Psoas muscle (tissue), 8 donors: ENCODE results near the gene PCGF5. TPM values are rescaled to one million over a fixed set of nuclear protein-coding genes. Genes with fewer than 3 reads are reported as not detected.
"Not testable (repeated sequence)": the region's sequence is repeated elsewhere in the genome, so short reads cannot be mapped to it uniquely, and the experiment has no call there.

Experiments
- ATAC-seq, 4 donors: fragments of 200-7000 bp; cut with Tn5 transposase; one replicate each; pipeline ENCODE4 v1.9.1; 2020; ENCODE audit warnings: moderate library complexity in 3 of 4, mild to moderate bottlenecking in 2 of 4
- DNase-seq, 2 donors: peaks; one replicate each; pipeline ENCODE4 v3.0.0-alpha.2; 2020
- H3K27ac ChIP-seq: fragments of 200-600 bp; one replicate; pipeline ENCODE4 v1.8.0; 2022
- H3K27me3 ChIP-seq, 3 donors: fragments of 200-600 bp in 1 of 3; one replicate each; pipeline versions ENCODE4 v1.6.1 to v1.8.0; 2013 to 2022; ENCODE audit warnings: low read length in 2 of 3, mild to moderate bottlenecking in 2 of 3, moderate library complexity in 1 of 3; ENCODE audit not compliant: insufficient read depth in 3 of 3
- H3K36me3 ChIP-seq, 2 donors: fragments of 200-600 bp in 1 of 2; one replicate each; pipeline versions ENCODE4 v1.6.1 to v1.8.0; 2013 to 2022; ENCODE audit warnings: low read depth in 1 of 2, mild to moderate bottlenecking in 1 of 2, moderate library complexity in 1 of 2; ENCODE audit not compliant: insufficient read depth in 1 of 2
- H3K4me1 ChIP-seq: fragments of 200-600 bp; one replicate; pipeline ENCODE4 v1.8.0; 2022
- H3K4me3 ChIP-seq: fragments of 200-600 bp; one replicate; pipeline ENCODE4 v1.8.0; 2022; ENCODE audit warnings: mild to moderate bottlenecking
- H3K9me3 ChIP-seq: fragments of 200-600 bp; one replicate; pipeline ENCODE4 v1.8.0; 2022
- WGBS, 3 donors: extraction: QIAGEN DNeasy Blood & Tissue Kit; methylation state at CpG; one replicate each; pipeline versions ENCODE4 v1.1.6 to v1.1.7; 2013; 5-methylcytosine and 5-hydroxymethylcytosine counted together
- intact Hi-C, 2 donors: fragments of 100-400 bp; cut with DNase I; formaldehyde crosslinking; loops; one replicate each; pipeline versions ENCODE4 v1.11.0 to v1.14.2; 2022
- polyA plus RNA-seq, 3 donors: library from polyadenylated mRNA; stranded (reverse); fragments of 200-250 nt; gene quantifications; one replicate each; pipeline ENCODE4 v1.2.3, GENCODE V29; 2013
- total RNA-seq, 4 donors: library from RNA; stranded (reverse); fragmentation: NEBNext Ultra II Directional in 2 of 4; extraction: Animal tissue kit (Norgen Biotek cat#: 25700) in 2 of 4; gene quantifications; one replicate each; pipeline versions ENCODE4 v1.2.1 to v1.2.4, GENCODE V29; 2021 to 2023
- TF ChIP-seq, protein P1 (sequence below): fragments of 200-600 bp; IDR thresholded peaks from one replicate; pipeline ENCODE4 v1.8.0; 2022; ENCODE audit warnings: antibody characterized with exemption
- donor health status: healthy with polysubstance abuse.
- donor health status: DM: no; HTN: no; CAD: no; lungs with moderate emphysema.
- donor health status: Bipolar disorder and iron deficiency.
- donor health status: healthy.
- donor health status: DM: yes; HTN: yes; CAD: no.
- donor health status: DM: no; HTN: no; CAD: no.
- donor health status: DM: no; HTN: no; CAD: no.
- donor health status: DM: yes; HTN: yes; CAD: no.

The PCGF5 gene
- total and polyA plus RNA-seq, 7 donors: 30.3 to 126 (median 57.7) TPM

DNA sequence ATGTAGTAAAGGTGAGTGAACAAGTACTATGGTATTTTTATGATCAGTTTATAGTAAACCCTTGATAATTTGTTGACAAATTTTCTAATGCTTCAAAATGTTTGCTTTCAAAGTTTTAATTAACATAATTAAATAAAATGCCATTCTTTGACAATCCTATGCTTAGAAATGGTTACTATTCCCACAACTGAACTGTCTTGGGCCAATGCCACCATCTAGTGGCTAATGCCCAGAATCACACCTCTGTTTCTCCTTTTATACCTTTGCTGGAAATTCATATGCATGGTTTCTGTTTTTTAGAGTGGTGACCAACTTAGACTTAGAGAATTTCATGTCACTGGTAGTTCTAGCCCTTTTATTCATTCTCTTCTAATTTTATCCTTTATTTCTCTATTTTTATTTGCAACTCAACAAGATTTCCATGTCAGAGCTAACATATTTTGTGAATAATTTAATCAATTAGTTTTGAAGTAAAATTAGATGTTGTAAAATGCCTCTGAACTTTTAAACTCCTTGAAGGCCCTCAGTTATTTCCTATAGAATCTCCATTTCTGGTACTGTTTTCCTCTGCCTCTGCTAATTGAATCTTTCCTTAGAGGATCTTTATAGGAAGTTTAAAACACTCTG, 31.1 kb downstream of the PCGF5 start:
- Histone ChIP-seq H3K27ac (no peak overlapping the region), H3K9me3 (no peaks in the 10 kb centered on the region), H3K27me3 (no peaks in the 10 kb centered on the region), H3K36me3 (peaks cover 4 to 61% of the 10 kb centered on the region in 2 donors), H3K4me3 (no peak overlapping the region), H3K4me1 (no peaks in the 10 kb centered on the region)
- TF ChIP-seq, protein P1, sequence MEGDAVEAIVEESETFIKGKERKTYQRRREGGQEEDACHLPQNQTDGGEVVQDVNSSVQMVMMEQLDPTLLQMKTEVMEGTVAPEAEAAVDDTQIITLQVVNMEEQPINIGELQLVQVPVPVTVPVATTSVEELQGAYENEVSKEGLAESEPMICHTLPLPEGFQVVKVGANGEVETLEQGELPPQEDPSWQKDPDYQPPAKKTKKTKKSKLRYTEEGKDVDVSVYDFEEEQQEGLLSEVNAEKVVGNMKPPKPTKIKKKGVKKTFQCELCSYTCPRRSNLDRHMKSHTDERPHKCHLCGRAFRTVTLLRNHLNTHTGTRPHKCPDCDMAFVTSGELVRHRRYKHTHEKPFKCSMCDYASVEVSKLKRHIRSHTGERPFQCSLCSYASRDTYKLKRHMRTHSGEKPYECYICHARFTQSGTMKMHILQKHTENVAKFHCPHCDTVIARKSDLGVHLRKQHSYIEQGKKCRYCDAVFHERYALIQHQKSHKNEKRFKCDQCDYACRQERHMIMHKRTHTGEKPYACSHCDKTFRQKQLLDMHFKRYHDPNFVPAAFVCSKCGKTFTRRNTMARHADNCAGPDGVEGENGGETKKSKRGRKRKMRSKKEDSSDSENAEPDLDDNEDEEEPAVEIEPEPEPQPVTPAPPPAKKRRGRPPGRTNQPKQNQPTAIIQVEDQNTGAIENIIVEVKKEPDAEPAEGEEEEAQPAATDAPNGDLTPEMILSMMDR: peak; percentile 96
- intact Hi-C loops: loop anchor here (1.0 to 5.0 kb wide), 5 partner anchors 211 to 341 kb away; no protein-coding TSS in a partner anchor
- DNase-seq: peak; percentile 18 to 41
- peak in 3 of 4 donors; percentile 76 to 86 (median 83) for ATAC-seq

DNA sequence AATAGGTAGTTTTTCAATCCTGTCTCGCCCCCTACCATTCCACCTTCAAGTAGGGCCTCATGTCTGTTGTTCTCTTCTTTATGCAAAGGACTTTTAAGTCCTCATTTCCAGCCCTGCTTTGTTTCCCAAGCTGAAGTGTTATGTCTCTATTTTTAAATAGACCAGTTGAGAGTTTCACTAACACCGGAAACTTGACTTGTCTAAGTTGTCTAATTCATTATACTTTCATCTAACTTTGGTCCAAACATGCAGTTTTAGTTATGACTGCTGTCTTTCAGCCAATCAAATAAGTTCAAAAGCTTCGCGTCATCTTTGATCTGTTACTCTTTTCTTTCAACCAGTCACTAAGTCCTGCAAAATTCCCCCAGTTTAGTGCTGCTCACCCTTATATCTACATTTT, 32.8 kb downstream of the PCGF5 start:
- Histone ChIP-seq H3K4me1 (no peaks in the 10 kb centered on the region), H3K27me3 (no peaks in the 10 kb centered on the region), H3K27ac (no peak overlapping the region), H3K4me3 (no peak overlapping the region), H3K9me3 (no peaks in the 10 kb centered on the region), H3K36me3 (peaks cover 4 to 72% of the 10 kb centered on the region in 2 donors)
- TF ChIP-seq, protein P1: no peak
- DNase-seq (no peak), ATAC-seq (no peak)
- intact Hi-C loops: loop anchor here in 1 of 2 donors (5.0 kb wide), 1 partner anchor 246 kb away; no protein-coding TSS in a partner anchor
- 93 to 97% (median 96%) methylated on average over 4 of the region's 4 CpGs for WGBS, 3 donors

DNA sequence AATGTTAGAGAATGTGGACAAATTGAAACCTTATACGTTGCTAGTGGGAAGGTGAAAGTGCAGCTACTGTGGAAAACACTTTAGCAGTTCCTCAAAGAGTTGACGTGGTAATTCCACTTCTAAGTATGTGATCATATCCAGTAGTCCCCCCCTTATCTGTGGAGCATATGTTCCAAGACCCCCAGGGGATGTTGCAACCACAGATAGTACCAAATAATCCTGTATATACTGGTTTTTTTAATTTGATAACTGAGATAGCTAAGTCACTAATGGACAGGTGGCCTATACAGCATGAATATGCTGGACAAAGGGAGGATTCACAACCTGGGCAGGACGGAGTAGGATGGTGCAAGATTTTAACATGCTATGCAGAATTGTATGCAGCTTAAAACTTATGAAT, 36.8 kb downstream of the PCGF5 start:
- H3K27ac ChIP-seq: no peak overlapping the region
- intact Hi-C loops: no loop called here
- H3K4me3 ChIP-seq: no peak overlapping the region
- H3K4me1 ChIP-seq: no peaks in the 10 kb centered on the region
- ATAC-seq: no peak
- peaks cover 4 to 58% of the 10 kb centered on the region in 2 donors for H3K36me3 ChIP-seq
- no peaks in the 10 kb centered on the region for H3K9me3 ChIP-seq
- DNase-seq: no peak
- 90 to 96% (median 95%) methylated on average over 3 of the region's 3 CpGs for WGBS, 3 donors
- no peaks in the 10 kb centered on the region for H3K27me3 ChIP-seq
- TF ChIP-seq, protein P1: no peak

DNA sequence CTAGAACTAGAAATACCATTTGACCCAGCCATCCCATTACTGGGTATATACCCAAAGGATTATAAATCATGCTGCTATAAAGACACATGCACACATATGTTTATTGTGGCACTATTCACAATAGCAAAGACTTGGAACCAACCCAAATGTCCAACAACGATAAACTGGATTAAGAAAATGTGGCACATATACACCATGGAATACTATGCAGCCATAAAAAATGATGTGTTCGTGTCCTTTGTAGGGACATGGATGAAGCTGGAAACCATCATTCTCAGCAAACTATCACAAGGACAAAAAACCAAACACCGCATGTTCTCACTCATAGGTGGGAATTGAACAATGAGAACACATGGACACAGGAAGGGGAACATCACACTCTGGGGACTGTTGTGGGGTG, 40.0 kb downstream of the PCGF5 start:
- 94 to 96% (median 94%) methylated on average over 1 to 3 of the region's 3 CpGs for WGBS, 3 donors
- not testable (repeated sequence) for ATAC-seq

DNA sequence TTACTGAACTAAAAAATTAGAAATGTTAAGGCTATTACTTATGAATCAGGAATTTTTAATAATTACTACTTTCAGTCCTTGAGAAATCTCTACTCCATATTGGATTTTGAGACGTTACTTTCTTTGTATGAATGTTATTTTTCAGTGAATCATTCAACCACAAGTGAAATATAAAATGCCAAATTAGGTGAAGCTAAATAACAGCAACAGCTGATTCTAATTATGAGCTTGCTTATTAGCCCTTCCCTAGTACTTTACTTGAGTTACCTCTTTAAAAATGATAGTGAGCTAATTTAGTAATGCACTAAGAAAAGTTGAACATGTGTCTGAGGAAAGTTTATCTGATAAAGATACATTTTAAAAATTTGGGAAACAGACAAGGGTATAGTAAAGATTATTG, 51.4 kb downstream of the PCGF5 start:
- intact Hi-C loops: no loop called here
- H3K9me3 ChIP-seq: no peaks in the 10 kb centered on the region
- H3K4me1 ChIP-seq: no peaks in the 10 kb centered on the region
- H3K27me3 ChIP-seq: no peaks in the 10 kb centered on the region
- H3K4me3 ChIP-seq: no peak overlapping the region
- TF ChIP-seq, protein P1: no peak
- H3K27ac ChIP-seq: no peak overlapping the region
- ATAC-seq (no peak), DNase-seq (no peak)
- H3K36me3 ChIP-seq: peaks cover 0 to 43% of the 10 kb centered on the region in 2 donors
- 80 to 96% (median 89%) methylated on average over 1 of the region's 1 CpG for WGBS, 3 donors

More for the DNA sequence above, 40.0 kb downstream of the PCGF5 start:
- H3K27ac ChIP-seq, intact Hi-C loops, H3K9me3 ChIP-seq, H3K4me3 ChIP-seq, H3K4me1 ChIP-seq, H3K27me3 ChIP-seq, DNase-seq: not testable (repeated sequence)
- peaks cover 0 to 39% of the 10 kb centered on the region in 2 donors for H3K36me3 ChIP-seq
